Stomach (tissue), 4 donors: ENCODE data around the gene FAM114A1.

Experiments
- POLR2A ChIP-seq, 4 donors: fragments of 450-650 bp; IDR thresholded peaks; one replicate each; pipeline ENCODE4 v1.6.1; 2016; ENCODE audit warnings: antibody characterized with exemption in 4 of 4, control low read depth in 2 of 4, mild to moderate bottlenecking in 1 of 4, moderate library complexity in 1 of 4
- POLR2AphosphoS5 ChIP-seq, 3 donors: sonication (generic); formaldehyde crosslinking; IDR thresholded peaks; one replicate each; pipeline ENCODE4 v1.6.1; 2016; ENCODE audit warnings: antibody characterized with exemption in 3 of 3
- TF ChIP-seq, protein P1 (sequence below), 7 experiments: fragments of 450-650 bp in 4 of 7; fragments of 200-600 bp in 3 of 7; sonication (generic) in 3 of 7; IDR thresholded peaks; one replicate each; pipeline ENCODE4 v1.5.1; 2016 to 2019; ENCODE audit warnings: antibody characterized with exemption in 7 of 7, control low read depth in 2 of 7, mild to moderate bottlenecking in 1 of 7

- TF ChIP-seq, protein P1, sequence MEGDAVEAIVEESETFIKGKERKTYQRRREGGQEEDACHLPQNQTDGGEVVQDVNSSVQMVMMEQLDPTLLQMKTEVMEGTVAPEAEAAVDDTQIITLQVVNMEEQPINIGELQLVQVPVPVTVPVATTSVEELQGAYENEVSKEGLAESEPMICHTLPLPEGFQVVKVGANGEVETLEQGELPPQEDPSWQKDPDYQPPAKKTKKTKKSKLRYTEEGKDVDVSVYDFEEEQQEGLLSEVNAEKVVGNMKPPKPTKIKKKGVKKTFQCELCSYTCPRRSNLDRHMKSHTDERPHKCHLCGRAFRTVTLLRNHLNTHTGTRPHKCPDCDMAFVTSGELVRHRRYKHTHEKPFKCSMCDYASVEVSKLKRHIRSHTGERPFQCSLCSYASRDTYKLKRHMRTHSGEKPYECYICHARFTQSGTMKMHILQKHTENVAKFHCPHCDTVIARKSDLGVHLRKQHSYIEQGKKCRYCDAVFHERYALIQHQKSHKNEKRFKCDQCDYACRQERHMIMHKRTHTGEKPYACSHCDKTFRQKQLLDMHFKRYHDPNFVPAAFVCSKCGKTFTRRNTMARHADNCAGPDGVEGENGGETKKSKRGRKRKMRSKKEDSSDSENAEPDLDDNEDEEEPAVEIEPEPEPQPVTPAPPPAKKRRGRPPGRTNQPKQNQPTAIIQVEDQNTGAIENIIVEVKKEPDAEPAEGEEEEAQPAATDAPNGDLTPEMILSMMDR (IDR thresholded peaks at IDR 0.05): no peak
- no peak for TF ChIP-seq POLR2AphosphoS5 (IDR thresholded peaks at IDR 0.05)
- no peak for TF ChIP-seq POLR2A (IDR thresholded peaks at IDR 0.05)
These were observed 62.6 kb downstream of the FAM114A1 start for GRCh38 chr4:38930204-38930603.
